Liver (tissue), 3 donors: ENCODE results near the gene BEND3.

Source experiments
- CTCF ChIP-seq: fragments of 150-350 bp; IDR thresholded peaks from 2 replicates; pipeline ENCODE4 v1.5.1; 2017; ENCODE audit warnings: improper control_type of control experiment, low read depth, low read length; ENCODE audit not compliant: missing input control
- JUND ChIP-seq, 2 donors: IDR thresholded peaks; 2 replicates each; pipeline ENCODE4 v1.6.1; 2016; ENCODE audit warnings: antibody characterized with exemption in 2 of 2
- RXRA ChIP-seq, 2 donors: IDR thresholded peaks; 2 replicates each; pipeline ENCODE4 v1.6.1; 2017 to 2018; ENCODE audit warnings: antibody characterized with exemption in 2 of 2, mild to moderate bottlenecking in 1 of 2
- TF ChIP-seq, protein P1 (sequence below): IDR thresholded peaks from 2 replicates; pipeline ENCODE4 v1.6.1; 2016; ENCODE audit warnings: antibody characterized with exemption
- donor health status: healthy.
- donor health status: healthy.

DNA sequence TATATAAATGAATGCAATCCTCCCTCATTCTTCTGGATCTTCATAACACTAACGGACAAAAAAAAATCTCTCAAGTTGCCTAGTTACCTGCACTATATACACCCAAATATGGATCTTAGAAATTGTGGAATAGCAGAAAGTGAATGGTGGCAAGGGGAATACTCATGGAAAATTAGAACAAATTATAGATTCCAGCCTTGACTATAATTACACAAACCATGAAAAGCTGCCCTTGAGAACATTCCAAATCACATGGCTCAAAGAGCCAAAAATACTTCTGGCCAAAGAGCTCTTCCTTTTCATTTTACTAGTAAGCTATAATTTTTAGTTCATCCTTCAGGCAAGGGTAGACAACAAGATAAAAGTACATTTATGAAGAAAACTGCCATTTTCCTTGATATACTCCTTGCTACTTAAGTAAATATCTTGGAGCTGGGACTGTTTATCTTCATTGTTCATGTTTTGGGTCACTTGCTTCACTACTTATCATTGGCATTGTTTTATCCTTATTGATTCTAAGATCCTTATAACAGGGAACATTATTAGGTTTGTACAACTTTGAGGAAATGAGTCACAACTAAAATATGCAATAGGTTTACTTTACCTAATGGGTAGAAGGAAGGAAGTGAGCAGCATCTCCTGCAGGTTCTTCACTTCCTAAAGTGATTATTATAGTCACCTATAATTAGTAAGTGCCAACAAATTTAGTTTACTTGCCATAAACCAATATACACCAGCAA lies 93.7 kb downstream of the BEND3 start:
- TF ChIP-seq CTCF (no peak), RXRA (IDR thresholded peaks at IDR 0.05) (no peak), JUND (IDR thresholded peaks at IDR 0.05) (no peak)
- TF ChIP-seq, protein P1, sequence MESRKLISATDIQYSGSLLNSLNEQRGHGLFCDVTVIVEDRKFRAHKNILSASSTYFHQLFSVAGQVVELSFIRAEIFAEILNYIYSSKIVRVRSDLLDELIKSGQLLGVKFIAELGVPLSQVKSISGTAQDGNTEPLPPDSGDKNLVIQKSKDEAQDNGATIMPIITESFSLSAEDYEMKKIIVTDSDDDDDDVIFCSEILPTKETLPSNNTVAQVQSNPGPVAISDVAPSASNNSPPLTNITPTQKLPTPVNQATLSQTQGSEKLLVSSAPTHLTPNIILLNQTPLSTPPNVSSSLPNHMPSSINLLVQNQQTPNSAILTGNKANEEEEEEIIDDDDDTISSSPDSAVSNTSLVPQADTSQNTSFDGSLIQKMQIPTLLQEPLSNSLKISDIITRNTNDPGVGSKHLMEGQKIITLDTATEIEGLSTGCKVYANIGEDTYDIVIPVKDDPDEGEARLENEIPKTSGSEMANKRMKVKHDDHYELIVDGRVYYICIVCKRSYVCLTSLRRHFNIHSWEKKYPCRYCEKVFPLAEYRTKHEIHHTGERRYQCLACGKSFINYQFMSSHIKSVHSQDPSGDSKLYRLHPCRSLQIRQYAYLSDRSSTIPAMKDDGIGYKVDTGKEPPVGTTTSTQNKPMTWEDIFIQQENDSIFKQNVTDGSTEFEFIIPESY, result no peak
